ENCODE measurements around the gene NAIF1. TPM values are rescaled to one million over a fixed set of nuclear protein-coding genes. Genes with fewer than 3 reads are reported as not detected.
A peak's percentile ranks its signal among the peaks of the same experiment; 100 is the strongest.

Gene NAIF1
- total and polyA plus RNA-seq, 10 donors, result 9.3 to 15.4 (median 11.5) TPM

- DNase-seq, result peak; percentile 40
- intact Hi-C loops (cut with DNase I; ENCODE audit: low total_unique reads), result loop anchor here (10.0 kb wide), 1 partner anchor 47 kb away; no protein-coding TSS in a partner anchor
- Histone ChIP-seq H3K36me3 (peaks cover 0 to 22% (median 0%) of the 10 kb centered on the region in 6 donors), H3K4me1 (peaks cover 42 to 91% (median 81%) of the 10 kb centered on the region in 6 donors), H3K27ac (peak overlapping the region in 7 of 8 donors; percentile 77 to 91 (median 83)), H3K27me3 (replicated peaks in 1 of 7) (no peaks in the 10 kb centered on the region), H3K9me3 (no peaks in the 10 kb centered on the region), H3K4me3 (peak overlapping the region in 1 of 8 donors; percentile 15)
- 36 to 71% (median 59%) methylated on average over 11 to 13 of the region's 13 CpGs for WGBS, 5 donors
- TF ChIP-seq POLR2AphosphoS5 (IDR thresholded peaks at IDR 0.05) (no peak), POLR2A (IDR thresholded peaks at IDR 0.05) (no peak), CTCF (IDR thresholded peaks at IDR 0.05 in 8 of 11, conservative IDR thresholded peaks at IDR 0.05 in 3 of 11) (no peak)
These were observed 24.5 kb upstream of the NAIF1 start for GRCh38 chr9:128091571-128091970.

- Histone ChIP-seq H3K27ac (peak overlapping the region in 2 of 8 donors; percentile 83 to 89), H3K27me3 (replicated peaks in 1 of 7) (no peaks in the 10 kb centered on the region), H3K4me1 (peaks cover 42 to 88% (median 77%) of the 10 kb centered on the region in 6 donors), H3K36me3 (peaks cover 0 to 27% (median 0%) of the 10 kb centered on the region in 6 donors), H3K4me3 (no peak overlapping the region), H3K9me3 (no peaks in the 10 kb centered on the region)
- peak; percentile 54 for DNase-seq
- no peak for TF ChIP-seq CTCF (IDR thresholded peaks at IDR 0.05 in 8 of 11, conservative IDR thresholded peaks at IDR 0.05 in 3 of 11)
- TF ChIP-seq POLR2AphosphoS5 (IDR thresholded peaks at IDR 0.05), result peak in 1 of 3 donors; percentile 9
- WGBS, 5 donors, result 67 to 87% (median 74%) methylated on average over 13 of the region's 13 CpGs
- intact Hi-C loops (cut with DNase I; ENCODE audit: low total_unique reads), result loop anchor here (10.0 kb wide), 1 partner anchor 46 kb away; no protein-coding TSS in a partner anchor
These were observed 24.0 kb upstream of the NAIF1 start for GRCh38 chr9:128091144-128091543.

- H3K36me3 ChIP-seq, result peaks cover 0 to 35% (median 0%) of the 10 kb centered on the region in 6 donors
- no peaks in the 10 kb centered on the region for H3K9me3 ChIP-seq
- peaks cover 34 to 82% (median 64%) of the 10 kb centered on the region in 6 donors for H3K4me1 ChIP-seq
- no peak for TF ChIP-seq POLR2A (IDR thresholded peaks at IDR 0.05)
- TF ChIP-seq CTCF (IDR thresholded peaks at IDR 0.05 in 8 of 11, conservative IDR thresholded peaks at IDR 0.05 in 3 of 11), result no peak
- TF ChIP-seq POLR2AphosphoS5 (IDR thresholded peaks at IDR 0.05), result no peak
- DNase-seq, result no peak
- 75 to 83% (median 76%) methylated on average over 1 of the region's 1 CpG for WGBS, 5 donors
- no peak overlapping the region for H3K4me3 ChIP-seq
- no peaks in the 10 kb centered on the region for H3K27me3 ChIP-seq (replicated peaks in 1 of 7)
- H3K27ac ChIP-seq, result peak overlapping the region in 6 of 8 donors; percentile 36 to 71 (median 60)
- intact Hi-C loops (cut with DNase I; ENCODE audit: low total_unique reads), result no loop called here
These were observed 22.2 kb upstream of the NAIF1 start for GRCh38 chr9:128089299-128089698.

- TF ChIP-seq POLR2AphosphoS5 (IDR thresholded peaks at IDR 0.05), result no peak
- TF ChIP-seq POLR2A (IDR thresholded peaks at IDR 0.05), result no peak
- no peak for TF ChIP-seq CTCF (IDR thresholded peaks at IDR 0.05 in 8 of 11, conservative IDR thresholded peaks at IDR 0.05 in 3 of 11)
- intact Hi-C loops (cut with DNase I; ENCODE audit: low total_unique reads), result no loop called here
- H3K27ac ChIP-seq, result peak overlapping the region; percentile 29 to 71 (median 48)
- H3K27me3 ChIP-seq (replicated peaks in 1 of 7), result no peaks in the 10 kb centered on the region
- no peaks in the 10 kb centered on the region for H3K9me3 ChIP-seq
- H3K4me1 ChIP-seq, result peaks cover 26 to 80% (median 62%) of the 10 kb centered on the region in 6 donors
- peaks cover 0 to 35% (median 0%) of the 10 kb centered on the region in 6 donors for H3K36me3 ChIP-seq
- WGBS, 5 donors, result 58 to 77% (median 67%) methylated on average over 9 of the region's 9 CpGs
- DNase-seq, result peak; percentile 61
- H3K4me3 ChIP-seq, result no peak overlapping the region
These were observed 21.3 kb upstream of the NAIF1 start for GRCh38 chr9:128088253-128088945.

Data from spleen (tissue), 11 donors.